K562 (cell line): ENCODE data around the gene MRPL52. TPM values are rescaled to one million over a fixed set of nuclear protein-coding genes. Genes with fewer than 3 reads are reported as not detected.

ENCODE experiments used
- ATAC-seq: fragments of 200-7000 bp; cut with Tn5 transposase; 3 replicates; pipeline ENCODE4 v1.9.1; 2020; ENCODE audit warnings: moderate library complexity
- BruUV-seq: library from RNA; stranded (reverse); fragments of 400-500 nt; replicated peaks from 2 replicates; lab custom pipeline; 2021; lab: Mats Ljungman, UMichigan
- CTCF ChIA-PET: fragments of 300-600 bp; formaldehyde crosslinking; extraction: SDS; loops from one replicate; lab custom pipeline; 2021; ENCODE audit warnings: low intra/inter-chr PET ratio; lab: Yijun Ruan, JAX
- POLR2A ChIA-PET: fragments of 300-600, 350-650 bp; sonication (Branson Sonifier 250); formaldehyde crosslinking; extraction: SDS; loops from one replicate; lab custom pipeline; 2021; ENCODE audit warnings: antibody characterized with exemption, inconsistent platforms; lab: Yijun Ruan, JAX
- DNase-seq, 4 experiments: peaks; one replicate each; pipeline versions ENCODE4 v3.0.0 to v3.0.0-alpha.2; 2011 to 2018; ENCODE audit warnings: low spot score in 3 of 4, mixed read lengths in 3 of 4; ENCODE audit errors: extremely low read depth in 1 of 4
- FAIRE-seq: peaks from 2 replicates; lab custom pipeline; 2011; peaks lifted over from hg19 to GRCh38; lab: Jason Lieb, UNC
- H2AFZ ChIP-seq: 2 replicates; pipeline ENCODE4 v1.6.0; 2011; ENCODE audit warnings: low read depth, low read length, control low read depth, inconsistent platforms
- H3K27ac ChIP-seq: fragments of 200-600 bp; 3 replicates; pipeline ENCODE4 v1.8.0; 2011; ENCODE audit warnings: low read depth, mild to moderate bottlenecking, control low read depth, inconsistent platforms, low read length, moderate library complexity, mixed read lengths; ENCODE audit errors: extremely low read depth
- H3K27me3 ChIP-seq, 2 experiments: fragments of 300-600 bp in 1 of 2; 2 replicates in 1 of 2; 3 replicates in 1 of 2; pipeline versions ENCODE4 v1.6.0 to v1.8.0; 2011; ENCODE audit warnings: inconsistent platforms in 2 of 2, low read length in 2 of 2, mild to moderate bottlenecking in 1 of 2, mixed read lengths in 1 of 2, moderate library complexity in 1 of 2; ENCODE audit not compliant: control insufficient read depth in 2 of 2, insufficient read depth in 2 of 2
- H3K36me3 ChIP-seq: fragments of 300-600 bp; 3 replicates; pipeline ENCODE4 v1.8.0; 2011; ENCODE audit warnings: mild to moderate bottlenecking, low read length, inconsistent platforms; ENCODE audit not compliant: control insufficient read depth, insufficient read depth
- H3K4me1 ChIP-seq, 2 experiments: fragments of 200-600 bp in 1 of 2; replicated peaks in 1 of 2; 2 replicates in 1 of 2; 3 replicates in 1 of 2; pipeline versions ENCODE4 v1.5.1 to v1.8.0; 2011; ENCODE audit warnings: inconsistent platforms in 2 of 2, low read length in 2 of 2, mild to moderate bottlenecking in 1 of 2, mixed read lengths in 1 of 2, moderate library complexity in 1 of 2; ENCODE audit not compliant: control insufficient read depth in 2 of 2, insufficient read depth in 2 of 2
- H3K4me2 ChIP-seq: 2 replicates; pipeline ENCODE4 v1.6.1; 2011; ENCODE audit warnings: low read length, control low read depth, inconsistent platforms, mixed read lengths; ENCODE audit not compliant: insufficient read depth
- H3K4me3 ChIP-seq: fragments of 200-600 bp; sonication (generic), shearing (Covaris generic); 2 replicates; pipeline ENCODE4 v1.5.1; 2016; ENCODE audit warnings: control low read depth, inconsistent platforms
- H3K79me2 ChIP-seq: fragments of 200-600 bp; 3 replicates; pipeline ENCODE4 v1.8.0; 2011; ENCODE audit warnings: low read length, inconsistent platforms; ENCODE audit not compliant: control insufficient read depth, insufficient read depth
- H3K9ac ChIP-seq, 2 experiments: 2 replicates each; pipeline versions ENCODE4 v1.6.0 to v1.6.1; 2011; ENCODE audit warnings: low read depth in 2 of 2, low read length in 2 of 2, control low read depth in 1 of 2, inconsistent platforms in 1 of 2, mild to moderate bottlenecking in 1 of 2, mixed read lengths in 1 of 2; ENCODE audit not compliant: insufficient read depth in 1 of 2
- H3K9me1 ChIP-seq: one replicate; pipeline ENCODE4 v1.6.0; 2011; ENCODE audit warnings: inconsistent platforms, mild to moderate bottlenecking, low read length, moderate library complexity; ENCODE audit not compliant: control insufficient read depth, insufficient read depth
- H3K9me3 ChIP-seq: replicated peaks from 2 replicates; pipeline ENCODE4 v1.5.1; 2011; ENCODE audit warnings: low read depth, low read length, inconsistent platforms; ENCODE audit not compliant: control insufficient read depth, insufficient read depth
- H4K20me1 ChIP-seq: replicated peaks from 2 replicates; pipeline ENCODE4 v1.6.1; 2011; ENCODE audit warnings: low read length, inconsistent platforms, mixed read lengths; ENCODE audit not compliant: control insufficient read depth, insufficient read depth
- ESRRA ChIP-seq: fragments of 450-650 bp; IDR thresholded peaks from 2 replicates; pipeline ENCODE4 v1.6.1; 2014; ENCODE audit warnings: low read depth, mild to moderate bottlenecking, moderate library complexity, borderline replicate concordance
- HDAC3 ChIP-seq: fragments of 450-650 bp; IDR thresholded peaks from 2 replicates; pipeline ENCODE4 v1.6.1; 2018; ENCODE audit warnings: borderline replicate concordance, mild to moderate bottlenecking, moderate library complexity; ENCODE audit not compliant: partially characterized antibody
- ILK ChIP-seq: fragments of 450-650 bp; IDR thresholded peaks from 2 replicates; pipeline ENCODE4 v1.6.1; 2016; ENCODE audit warnings: missing genetic modification characterization, low read depth, mild to moderate bottlenecking, missing compliant biosample characterization, moderate library complexity, borderline replicate concordance
- IRF9 ChIP-seq: fragments of 450-650 bp; IDR thresholded peaks from 2 replicates; pipeline ENCODE4 v1.6.1; 2016; ENCODE audit warnings: missing biosample characterization, missing genetic modification characterization
- JUN ChIP-seq, 2 experiments: sonication (generic) in 1 of 2; formaldehyde crosslinking in 1 of 2; IDR thresholded peaks; 2 replicates each; pipeline versions ENCODE4 v1.6.1 to v1.8.0; 2012 to 2022; ENCODE audit warnings: borderline replicate concordance in 2 of 2, mild to moderate bottlenecking in 2 of 2, improper control_type of control experiment in 1 of 2, low read depth in 1 of 2, low read length in 1 of 2, missing genetic modification reagents in 1 of 2
- MCM7 ChIP-seq, 2 experiments: fragments of 450-650 bp; IDR thresholded peaks; 2 replicates each; pipeline ENCODE4 v1.6.1; 2016 to 2018
- PHB2 ChIP-seq: fragments of 450-650 bp; IDR thresholded peaks from 2 replicates; pipeline ENCODE4 v1.6.1; 2017; ENCODE audit warnings: low read depth
- TBP ChIP-seq: optimal IDR thresholded peaks from 2 replicates; pipeline ENCODE3; 2011; ENCODE audit warnings: low read depth, low read length, improper control_type of control experiment
- THAP12 ChIP-seq: fragments of 250-450 bp; sonication (Bioruptor Pico); IDR thresholded peaks from 2 replicates; pipeline ENCODE4 v1.9.0; 2021; ENCODE audit warnings: mild to moderate bottlenecking, inconsistent platforms
- ZNF12 ChIP-seq: sonication (generic); formaldehyde crosslinking; IDR thresholded peaks from 2 replicates; pipeline ENCODE4 v1.4.0; 2020; ENCODE audit warnings: mild to moderate bottlenecking, missing genetic modification reagents
- ZNF143 ChIP-seq: sonication (generic); formaldehyde crosslinking; IDR thresholded peaks from 2 replicates; pipeline ENCODE4 v1.9.0; 2022; ENCODE audit warnings: mild to moderate bottlenecking, missing genetic modification reagents
- ZNF408 ChIP-seq: fragments of 250-450 bp; sonication (Bioruptor Pico); IDR thresholded peaks from 2 replicates; pipeline ENCODE4 v1.4.0; 2020; ENCODE audit warnings: low read depth, mild to moderate bottlenecking, moderate library complexity
- ZNF644 ChIP-seq: fragments of 200-800 bp; sonication (Bioruptor generic); IDR thresholded peaks from 2 replicates; pipeline ENCODE4 v1.6.1; 2016; ENCODE audit warnings: low read depth, missing genetic modification characterization, missing compliant biosample characterization
- WGBS: fragments of 100-300 bp; shearing (Covaris generic); methylation state at CpG from one replicate; pipeline ENCODE4 v1.1.6; 2016; ENCODE audit warnings: low coverage, mixed read lengths; ENCODE audit not compliant: insufficient coverage; ENCODE audit errors: missing lambda C conversion rate; 5-methylcytosine and 5-hydroxymethylcytosine counted together
- in situ Hi-C: fragments of 300-500 bp; cut with MboI; formaldehyde crosslinking; loops from 4 replicates; pipeline ENCODE4 v1.15.0; 2018; ENCODE audit warnings: inconsistent platforms, mixed read lengths
- intact Hi-C: fragments of 100-400 bp; cut with micrococcal nuclease; formaldehyde crosslinking; loops from 2 replicates; pipeline ENCODE4 v1.14.2; 2022
- polyA plus RNA-seq, 8 experiments: library from polyadenylated mRNA; depleted of rRNA in 4 of 8; stranded (reverse) in 5 of 8; unstranded in 3 of 8; fragments of >200 nt; fragmentation: Nextera tagmentation in 2 of 8; fragmentation: Illumina TruSeq in 1 of 8; extraction: Ambion mirVana in 2 of 8; extraction: Trizol in 1 of 8; gene quantifications; 2 replicates each; pipeline versions ENCODE4 v1.2.1 to v1.2.3, GENCODE V29; 2011 to 2014; ENCODE audit warnings: inconsistent platforms in 1 of 8, missing spikeins in 1 of 8
- total RNA-seq, 7 experiments: library from RNA; depleted of rRNA in 6 of 7; stranded (reverse); fragments of >200 nt in 6 of 7; fragmentation: Illumina TruSeq in 2 of 7; extraction: Trizol in 2 of 7; gene quantifications; 2 replicates each; pipeline versions ENCODE4 v1.2.1 to v1.2.3, GENCODE V29; 2011 to 2021; ENCODE audit warnings: low replicate concordance in 1 of 7
- TF ChIP-seq, protein P1 (sequence below): fragments of 450-650 bp; IDR thresholded peaks from 2 replicates; pipeline ENCODE4 v1.6.1; 2014; ENCODE audit warnings: low read depth, mild to moderate bottlenecking, moderate library complexity, borderline replicate concordance

MRPL52 gene
- total and polyA plus RNA-seq, 9 of the 15 experiments (the other 6 are each of a cell fraction or from before 2014, with no cell fraction given) = 56.5 to 213 (median 168) TPM

- Histone ChIP-seq H3K4me2 (peak overlapping the region; percentile 95), H4K20me1 (no peaks in the 10 kb centered on the region), H3K4me3 (peak overlapping the region; percentile 87), H3K9me3 (no peaks in the 10 kb centered on the region), H3K9ac (peak overlapping the region; percentile 87 to 91; a peak in 3 of 4 replicates), H2AFZ (peak overlapping the region; percentile 97), H3K79me2 (peaks cover 15% of the 10 kb centered on the region), H3K27me3 (no peaks in the 10 kb centered on the region), H3K4me1 (peaks cover 12 to 36% of the 10 kb centered on the region in 2 experiments), H3K27ac (peak overlapping the region; percentile 98), H3K9me1 (no peaks in the 10 kb centered on the region), H3K36me3 (peaks cover 42% of the 10 kb centered on the region; the same call in 2 of the 3 replicates)
- CTCF ChIA-PET = interaction anchor here (0.7 to 2.2 kb wide), 5 partner anchors 9 to 315 kb away, joined by 3 to 18 read pairs (median 4); no protein-coding TSS in a partner anchor
- FAIRE-seq (no peak), ATAC-seq (no peak), DNase-seq (no peak)
- TSS peak; percentile 52 for BruUV-seq
- 39% methylated on average over 9 of the region's 10 CpGs for WGBS
- intact Hi-C loops (loop anchor here (1.0 to 5.0 kb wide), 5 partner anchors 27 to 113 kb away; partner anchors contain the start of genes PRMT5 and RBM23), in situ Hi-C loops (no loop called here)
- POLR2A ChIA-PET = interaction anchor here (0.7 to 5.1 kb wide), 9 partner anchors 8 to 83 kb away, joined by 3 to 60 read pairs (median 4); partner anchors contain the start of genes HAUS4, RBM23 and REM2
- no peak for TF ChIP-seq ILK
- no peak for TF ChIP-seq JUN (IDR thresholded peaks at IDR 0.05; ENCODE audit: borderline replicate concordance, low read depth, low read length)
- no peak for TF ChIP-seq JUN (CRISPR knock-in tag; IDR thresholded peaks at IDR 0.05; ENCODE audit: borderline replicate concordance)
- no peak for TF ChIP-seq IRF9 (tag)
- TF ChIP-seq, protein P1, sequence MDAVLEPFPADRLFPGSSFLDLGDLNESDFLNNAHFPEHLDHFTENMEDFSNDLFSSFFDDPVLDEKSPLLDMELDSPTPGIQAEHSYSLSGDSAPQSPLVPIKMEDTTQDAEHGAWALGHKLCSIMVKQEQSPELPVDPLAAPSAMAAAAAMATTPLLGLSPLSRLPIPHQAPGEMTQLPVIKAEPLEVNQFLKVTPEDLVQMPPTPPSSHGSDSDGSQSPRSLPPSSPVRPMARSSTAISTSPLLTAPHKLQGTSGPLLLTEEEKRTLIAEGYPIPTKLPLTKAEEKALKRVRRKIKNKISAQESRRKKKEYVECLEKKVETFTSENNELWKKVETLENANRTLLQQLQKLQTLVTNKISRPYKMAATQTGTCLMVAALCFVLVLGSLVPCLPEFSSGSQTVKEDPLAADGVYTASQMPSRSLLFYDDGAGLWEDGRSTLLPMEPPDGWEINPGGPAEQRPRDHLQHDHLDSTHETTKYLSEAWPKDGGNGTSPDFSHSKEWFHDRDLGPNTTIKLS = no peak
- TF ChIP-seq HDAC3 = no peak
- no peak; the same call in 1 of the 2 replicates for TF ChIP-seq THAP12 (CRISPR knock-in tag)
- TF ChIP-seq ZNF408 (CRISPR knock-in tag) = no peak
- no peak for TF ChIP-seq MCM7 (IDR thresholded peaks at IDR 0.05)
- TF ChIP-seq ZNF143 (CRISPR knock-in tag) = no peak
- no peak for TF ChIP-seq TBP
- TF ChIP-seq ZNF644 (tag) = no peak
- TF ChIP-seq ESRRA = no peak
- TF ChIP-seq ZNF12 (CRISPR knock-in tag) = no peak
- no peak for TF ChIP-seq PHB2
These were observed 43.3 kb downstream of the MRPL52 start for GRCh38 chr14:22872833-22873520.
